Stromal cell of bone marrow (primary cell): ENCODE data around the gene SAP30.

Experiments used
- DNase-seq: peaks from one replicate; pipeline ENCODE4 v3.0.0-alpha.2; 2012; ENCODE audit warnings: low read depth

Gene SAP30

GRCh38 chr4:173367946-173368345 lies 2.8 kb upstream of the SAP30 start:
- DNase-seq: no peak

- DNase-seq: no peak
Measured at GRCh38 chr4:173370130-173370476, 651 bp upstream of the SAP30 start.

- DNase-seq: peak; percentile 56
Measured at GRCh38 chr4:173371292-173372192, 788 bp downstream of the SAP30 start.

GRCh38 chr4:173374588-173374987 lies 3.8 kb downstream of the SAP30 start:
- DNase-seq: no peak

- no peak for DNase-seq
Measured at GRCh38 chr4:173379929-173380328, 9.2 kb downstream of the SAP30 start.

GRCh38 chr4:173380987-173381386 lies 10.2 kb downstream of the SAP30 start:
- no peak for DNase-seq

- DNase-seq: no peak
Measured at GRCh38 chr4:173381610-173382009, 10.9 kb downstream of the SAP30 start.

GRCh38 chr4:173382349-173382748 lies 11.6 kb downstream of the SAP30 start:
- DNase-seq: no peak

- DNase-seq: no peak
Measured at GRCh38 chr4:173386751-173387150, 16.0 kb downstream of the SAP30 start.

- DNase-seq: no peak
Measured at GRCh38 chr4:173391701-173392100, 20.9 kb downstream of the SAP30 start.

- no peak for DNase-seq
Measured at GRCh38 chr4:173397604-173398003, 26.9 kb downstream of the SAP30 start.

GRCh38 chr4:173398220-173398619 lies 27.5 kb downstream of the SAP30 start:
- no peak for DNase-seq

GRCh38 chr4:173398779-173399415 lies 28.1 kb downstream of the SAP30 start, which contains the start of gene SCRG1:
SCRG1 (minus strand) TSS chr4:173399116; CDS start chr4:173391414, 7,702 bp downstream.
- DNase-seq: no peak

- DNase-seq: no peak
Measured at GRCh38 chr4:173401063-173401462, 30.3 kb downstream of the SAP30 start.

GRCh38 chr4:173403051-173403450 lies 32.3 kb downstream of the SAP30 start:
- no peak for DNase-seq

- DNase-seq: no peak
Measured at GRCh38 chr4:173404296-173404865, 33.6 kb downstream of the SAP30 start.

GRCh38 chr4:173405840-173406606 lies 35.3 kb downstream of the SAP30 start:
- DNase-seq: no peak

- no peak for DNase-seq
Measured at GRCh38 chr4:173410079-173410478, 39.3 kb downstream of the SAP30 start.

- DNase-seq: no peak
Measured at GRCh38 chr4:173411106-173411693, 40.4 kb downstream of the SAP30 start.

- DNase-seq: no peak
Measured at GRCh38 chr4:173413036-173413435, 42.3 kb downstream of the SAP30 start.

- no peak for DNase-seq
Measured at GRCh38 chr4:173414456-173414855, 43.7 kb downstream of the SAP30 start.

GRCh38 chr4:173415092-173415491 lies 44.3 kb downstream of the SAP30 start:
- no peak for DNase-seq
